ENCODE data around the gene RPL14. TPM values are rescaled to one million over a fixed set of nuclear protein-coding genes. Genes with fewer than 3 reads are reported as not detected.

Gene RPL14
- total and polyA plus RNA-seq, 10 of the 15 experiments (the other 5 are each of a cell fraction or from before 2014, with no cell fraction given) = 530 to 3,008 (median 1,136) TPM

DNA sequence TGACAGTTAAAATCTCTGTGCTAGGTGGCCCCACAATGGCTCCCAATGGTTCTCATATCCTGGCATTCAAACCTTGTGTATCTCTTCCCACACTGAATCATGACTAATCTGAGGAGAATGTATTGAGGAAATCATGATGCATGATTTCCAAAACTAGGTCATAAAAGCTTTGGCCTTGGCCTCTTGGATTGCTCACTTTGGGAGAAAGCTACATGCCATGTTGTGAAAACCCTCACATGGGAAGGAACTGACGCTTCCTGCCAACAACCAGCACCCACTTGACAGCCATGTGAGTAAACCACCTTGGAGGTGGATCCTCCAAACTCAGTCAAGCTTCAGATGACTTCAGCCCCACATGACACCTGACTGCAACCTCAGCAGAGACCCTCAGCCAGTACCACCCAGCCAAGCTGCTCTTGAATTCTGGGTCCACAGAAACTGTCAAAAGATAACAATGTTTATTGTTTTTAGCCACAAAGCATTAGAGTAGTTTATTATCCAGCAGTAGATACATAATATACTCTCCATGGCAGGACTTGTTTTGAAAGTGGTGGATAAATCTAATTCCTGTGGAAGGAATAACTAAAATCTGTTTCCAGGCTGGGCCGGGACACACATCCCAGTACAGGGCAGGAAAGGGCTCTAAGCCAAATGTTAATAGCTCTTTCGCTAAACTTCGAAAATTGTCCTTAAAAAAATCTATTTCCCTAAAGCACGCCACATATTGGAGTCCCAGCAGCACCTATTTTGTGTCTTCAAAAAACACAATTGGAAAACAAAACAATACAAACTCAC lies 47.7 kb downstream of the RPL14 start:
- FAIRE-seq (no peak), ATAC-seq (no peak), DNase-seq (ENCODE audit: low read depth, low spot score) (no peak)
- Histone ChIP-seq H3K27me3 (replicated peaks in 1 of 2; ENCODE audit: control insufficient read depth in 2 of 2, insufficient read depth in 2 of 2, low read length in 1 of 2) (no peaks in the 10 kb centered on the region), H3K4me1 (ENCODE audit: control insufficient read depth, insufficient read depth, low read length) (peaks cover 5% of the 10 kb centered on the region; the same call in 1 of the 2 replicates), H3K27ac (ENCODE audit: control insufficient read depth, insufficient read depth) (no peak overlapping the region), H3K79me2 (ENCODE audit: control insufficient read depth, insufficient read depth, low read length) (no peaks in the 10 kb centered on the region), H4K20me1 (ENCODE audit: control insufficient read depth, insufficient read depth) (no peaks in the 10 kb centered on the region), H3K36me3 (ENCODE audit: control insufficient read depth in 2 of 2, insufficient read depth in 2 of 2, low read length in 1 of 2) (no peaks in the 10 kb centered on the region), H2AFZ (ENCODE audit: control insufficient read depth, low read depth, low read length) (no peak overlapping the region; the same call in 1 of the 2 replicates), H3K4me3 (no peak overlapping the region), H3K4me2 (ENCODE audit: control insufficient read depth, insufficient read depth) (peak overlapping the region; percentile 77; the same call in 1 of the 2 replicates), H3K9ac (ENCODE audit: control insufficient read depth, insufficient read depth, low read length) (no peak overlapping the region), H3K9me3 (replicated peaks; ENCODE audit: control insufficient read depth, insufficient read depth, low read length) (no peaks in the 10 kb centered on the region)
- ChIA-PET SMC1A (ENCODE audit: uncharacterized antibody, unreplicated experiment) (interaction anchor here (0.7 to 2.1 kb wide), 6 partner anchors 8 to 765 kb away, joined by 3 to 11 read pairs (median 4); no protein-coding TSS in a partner anchor), RAD21 (ENCODE audit: unreplicated experiment) (interaction anchor here (1.0 kb wide), 2 partner anchors 20 to 28 kb away, joined by 3 read pairs; partner anchors contain the start of genes ZNF619 and ZNF621), POLR2A (interaction anchor here (0.9 to 3.1 kb wide), 2 partner anchors 20 to 51 kb away, joined by 4 to 12 read pairs; partner anchors contain the start of gene ZNF621), CTCF (interaction anchor here (1.1 to 2.4 kb wide), 7 partner anchors 9 to 313 kb away, joined by 3 to 18 read pairs (median 5); partner anchors contain the start of genes ZNF619 and ZNF621)
- in situ Hi-C loops (cut with MboI) (no loop called here), intact Hi-C loops (cut with micrococcal nuclease; ENCODE audit: unreplicated experiment) (no loop called here)
- TF ChIP-seq ZBED1 (IDR thresholded peaks at IDR 0.05; ENCODE audit: borderline replicate concordance) (no peak), BCL11A (IDR thresholded peaks at IDR 0.05; ENCODE audit: low read depth, low read length) (no peak)
- TF ChIP-seq, protein P1, sequence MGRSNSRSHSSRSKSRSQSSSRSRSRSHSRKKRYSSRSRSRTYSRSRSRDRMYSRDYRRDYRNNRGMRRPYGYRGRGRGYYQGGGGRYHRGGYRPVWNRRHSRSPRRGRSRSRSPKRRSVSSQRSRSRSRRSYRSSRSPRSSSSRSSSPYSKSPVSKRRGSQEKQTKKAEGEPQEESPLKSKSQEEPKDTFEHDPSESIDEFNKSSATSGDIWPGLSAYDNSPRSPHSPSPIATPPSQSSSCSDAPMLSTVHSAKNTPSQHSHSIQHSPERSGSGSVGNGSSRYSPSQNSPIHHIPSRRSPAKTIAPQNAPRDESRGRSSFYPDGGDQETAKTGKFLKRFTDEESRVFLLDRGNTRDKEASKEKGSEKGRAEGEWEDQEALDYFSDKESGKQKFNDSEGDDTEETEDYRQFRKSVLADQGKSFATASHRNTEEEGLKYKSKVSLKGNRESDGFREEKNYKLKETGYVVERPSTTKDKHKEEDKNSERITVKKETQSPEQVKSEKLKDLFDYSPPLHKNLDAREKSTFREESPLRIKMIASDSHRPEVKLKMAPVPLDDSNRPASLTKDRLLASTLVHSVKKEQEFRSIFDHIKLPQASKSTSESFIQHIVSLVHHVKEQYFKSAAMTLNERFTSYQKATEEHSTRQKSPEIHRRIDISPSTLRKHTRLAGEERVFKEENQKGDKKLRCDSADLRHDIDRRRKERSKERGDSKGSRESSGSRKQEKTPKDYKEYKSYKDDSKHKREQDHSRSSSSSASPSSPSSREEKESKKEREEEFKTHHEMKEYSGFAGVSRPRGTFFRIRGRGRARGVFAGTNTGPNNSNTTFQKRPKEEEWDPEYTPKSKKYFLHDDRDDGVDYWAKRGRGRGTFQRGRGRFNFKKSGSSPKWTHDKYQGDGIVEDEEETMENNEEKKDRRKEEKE (IDR thresholded peaks at IDR 0.05) = no peak
- WGBS (ENCODE audit: insufficient coverage, insufficient replicate concordance, low lambda C conversion rate, missing lambda C conversion rate) = 95% methylated on average over 5 of the region's 5 CpGs
- no TSS peak for BruUV-seq (replicated peaks)

Data from GM12878 (cell line).